Measurements from ENCODE around the gene TEX261.

The TEX261 gene

GRCh38 chr2:70988151-70988550, 6.5 kb downstream of the TEX261 start:
- H3K4me3 ChIP-seq (replicated peaks in 1 of 2; ENCODE audit: low read depth in 2 of 2, low read length in 2 of 2): no peak overlapping the region
- no peak for DNase-seq (ENCODE audit: low read depth in 2 of 2)
- TF ChIP-seq, protein P1, sequence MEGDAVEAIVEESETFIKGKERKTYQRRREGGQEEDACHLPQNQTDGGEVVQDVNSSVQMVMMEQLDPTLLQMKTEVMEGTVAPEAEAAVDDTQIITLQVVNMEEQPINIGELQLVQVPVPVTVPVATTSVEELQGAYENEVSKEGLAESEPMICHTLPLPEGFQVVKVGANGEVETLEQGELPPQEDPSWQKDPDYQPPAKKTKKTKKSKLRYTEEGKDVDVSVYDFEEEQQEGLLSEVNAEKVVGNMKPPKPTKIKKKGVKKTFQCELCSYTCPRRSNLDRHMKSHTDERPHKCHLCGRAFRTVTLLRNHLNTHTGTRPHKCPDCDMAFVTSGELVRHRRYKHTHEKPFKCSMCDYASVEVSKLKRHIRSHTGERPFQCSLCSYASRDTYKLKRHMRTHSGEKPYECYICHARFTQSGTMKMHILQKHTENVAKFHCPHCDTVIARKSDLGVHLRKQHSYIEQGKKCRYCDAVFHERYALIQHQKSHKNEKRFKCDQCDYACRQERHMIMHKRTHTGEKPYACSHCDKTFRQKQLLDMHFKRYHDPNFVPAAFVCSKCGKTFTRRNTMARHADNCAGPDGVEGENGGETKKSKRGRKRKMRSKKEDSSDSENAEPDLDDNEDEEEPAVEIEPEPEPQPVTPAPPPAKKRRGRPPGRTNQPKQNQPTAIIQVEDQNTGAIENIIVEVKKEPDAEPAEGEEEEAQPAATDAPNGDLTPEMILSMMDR (IDR thresholded peaks at IDR 0.05; ENCODE audit: low read depth, low read length): no peak

DNA sequence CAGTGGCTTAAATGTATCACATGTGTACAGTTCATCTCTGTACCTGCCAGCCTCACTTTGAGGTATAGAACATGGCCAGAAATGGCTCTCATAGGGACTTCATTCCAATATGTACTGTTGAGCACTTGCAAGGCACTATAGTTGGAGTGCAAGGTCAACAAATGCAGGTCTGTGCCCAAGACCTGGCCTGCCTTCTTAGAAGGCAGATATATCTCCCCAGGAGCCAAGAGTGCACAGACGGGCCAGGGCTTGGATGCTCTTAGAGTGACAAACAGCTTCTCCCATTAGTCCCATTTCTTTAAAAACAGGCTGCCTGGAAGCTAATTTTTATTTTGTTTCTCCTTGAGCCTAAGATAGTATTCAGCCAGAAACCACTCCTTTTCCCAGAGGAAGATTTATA, 7.3 kb downstream of the TEX261 start:
- DNase-seq (ENCODE audit: low read depth in 2 of 2): no peak
- H3K4me3 ChIP-seq (replicated peaks in 1 of 2; ENCODE audit: low read depth in 2 of 2, low read length in 2 of 2): no peak overlapping the region
- TF ChIP-seq, protein P1 (IDR thresholded peaks at IDR 0.05; ENCODE audit: low read depth, low read length): no peak

DNA sequence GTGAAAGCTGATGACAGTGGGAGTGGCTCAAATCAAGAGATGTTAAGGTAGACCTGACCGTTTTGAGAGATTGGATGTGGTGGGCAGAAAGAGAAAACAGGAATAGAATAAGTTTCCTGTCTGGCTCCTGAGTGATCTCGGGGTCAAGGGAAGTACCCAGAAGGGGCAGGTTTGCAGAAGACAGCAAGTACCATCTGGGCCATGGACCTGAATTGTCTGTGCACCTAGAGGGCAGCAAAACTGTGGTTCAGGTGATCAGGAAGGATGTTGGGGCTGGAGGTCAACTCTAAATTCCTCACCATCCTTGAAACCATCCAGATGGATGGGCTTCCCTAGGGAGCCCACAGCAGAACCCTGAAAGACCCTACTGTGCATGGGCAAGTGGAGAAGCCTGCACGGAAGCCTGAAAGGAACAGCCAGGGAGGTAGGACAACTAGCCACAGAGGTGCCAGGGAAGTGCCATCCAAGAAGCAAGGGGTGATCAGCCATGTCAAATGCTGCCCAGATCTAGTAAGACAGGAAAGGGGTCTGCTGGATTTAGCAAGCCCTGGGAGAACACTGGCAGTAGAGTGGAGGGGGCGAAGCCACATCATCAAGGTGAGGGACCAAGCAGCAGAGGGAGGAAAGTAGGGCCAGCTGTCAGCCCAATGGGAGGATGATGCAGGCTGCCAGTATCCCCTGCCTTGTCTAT, 8.0 kb downstream of the TEX261 start:
- no peak overlapping the region for H3K4me3 ChIP-seq (replicated peaks in 1 of 2; ENCODE audit: low read depth in 2 of 2, low read length in 2 of 2)
- no peak for DNase-seq (ENCODE audit: low read depth in 2 of 2)
- TF ChIP-seq, protein P1 (IDR thresholded peaks at IDR 0.05; ENCODE audit: low read depth, low read length): no peak

GRCh38 chr2:70985956-70986355, 8.7 kb downstream of the TEX261 start:
- DNase-seq (ENCODE audit: low read depth in 2 of 2): no peak
- no peak overlapping the region for H3K4me3 ChIP-seq (replicated peaks in 1 of 2; ENCODE audit: low read depth in 2 of 2, low read length in 2 of 2)
- TF ChIP-seq, protein P1 (IDR thresholded peaks at IDR 0.05; ENCODE audit: low read depth, low read length): no peak

- DNase-seq (ENCODE audit: low read depth in 2 of 2): no peak
- TF ChIP-seq, protein P1 (IDR thresholded peaks at IDR 0.05; ENCODE audit: low read depth, low read length): no peak
- no peak overlapping the region for H3K4me3 ChIP-seq (replicated peaks in 1 of 2; ENCODE audit: low read depth in 2 of 2, low read length in 2 of 2)
Observed at GRCh38 chr2:70985283-70985688, 9.4 kb downstream of the TEX261 start.

- no peak overlapping the region for H3K4me3 ChIP-seq (replicated peaks in 1 of 2; ENCODE audit: low read depth in 2 of 2, low read length in 2 of 2)
- TF ChIP-seq, protein P1 (IDR thresholded peaks at IDR 0.05; ENCODE audit: low read depth, low read length): peak; percentile 76
- DNase-seq (ENCODE audit: low read depth in 2 of 2): peak; percentile 38 to 45
Observed at GRCh38 chr2:70984576-70985282, 9.9 kb downstream of the TEX261 start.
